Testis (tissue), 2 donors: ENCODE data around the gene SLC22A31.

Source experiments
- CTCF ChIP-seq, 3 experiments: fragments of 450-650 bp in 2 of 3; fragments of 200-600 bp in 1 of 3; sonication (generic) in 1 of 3; IDR thresholded peaks; one replicate each; pipeline ENCODE4 v1.5.1; 2016 to 2019; ENCODE audit warnings: antibody characterized with exemption in 3 of 3, mild to moderate bottlenecking in 2 of 3, moderate library complexity in 1 of 3
- POLR2A ChIP-seq: fragments of 450-650 bp; IDR thresholded peaks from one replicate; pipeline ENCODE4 v1.6.1; 2017; ENCODE audit warnings: antibody characterized with exemption, mild to moderate bottlenecking, moderate library complexity

DNA sequence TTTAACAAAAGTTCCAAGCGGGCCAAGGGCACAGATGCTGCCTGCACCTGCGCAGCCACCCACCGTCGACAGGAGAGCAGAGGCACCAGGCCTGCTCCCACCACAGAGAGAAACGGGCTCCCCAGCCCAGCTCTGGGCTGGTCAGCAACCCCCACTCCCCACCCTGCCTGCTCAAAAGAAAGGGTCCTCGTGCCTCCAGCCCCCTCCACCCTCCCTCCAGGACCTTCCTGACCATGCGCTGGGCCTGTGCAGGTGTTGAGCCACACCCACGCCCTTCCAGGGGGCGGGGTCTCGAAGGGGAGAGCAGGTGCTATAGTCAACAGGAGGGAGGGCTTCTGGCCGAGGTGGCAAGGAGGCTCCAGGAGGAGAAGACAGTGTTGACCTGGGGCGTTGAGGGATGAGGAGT lies 42.5 kb upstream of the SLC22A31 start:
- TF ChIP-seq CTCF (IDR thresholded peaks at IDR 0.05), result no peak
- TF ChIP-seq POLR2A, result no peak
